Measurements from ENCODE around the gene RPGR.

The RPGR gene

DNA sequence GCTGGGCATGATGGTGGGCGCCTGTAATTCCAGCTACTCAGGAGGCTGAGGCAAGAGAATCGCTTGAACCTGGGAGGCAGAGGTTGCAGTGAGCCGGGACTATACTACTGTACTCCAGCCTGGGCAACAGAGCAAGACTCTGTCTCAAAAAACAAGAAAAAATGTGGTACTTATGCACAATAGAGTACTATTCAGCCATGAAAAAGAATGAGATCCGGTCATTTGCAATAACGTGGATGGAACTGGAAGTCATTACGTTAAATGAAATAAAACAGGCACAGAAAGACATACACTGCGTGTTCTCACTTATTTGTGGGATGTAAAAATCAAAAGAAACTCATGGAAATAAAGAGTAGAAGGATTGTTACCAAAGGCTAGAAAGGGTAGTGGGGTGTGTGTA lies 12.1 kb downstream of the RPGR start:
- no peak overlapping the region for H3K4me3 ChIP-seq (ENCODE audit: low read length)
- H3K36me3 ChIP-seq (ENCODE audit: control insufficient read depth, insufficient read depth, low read length), result no peaks in the 10 kb centered on the region
- H3K27me3 ChIP-seq (ENCODE audit: control insufficient read depth, insufficient read depth, low read length), result no peaks in the 10 kb centered on the region
- H3K9ac ChIP-seq (ENCODE audit: low read length), result no peak overlapping the region
- no peaks in the 10 kb centered on the region for H3K4me1 ChIP-seq (ENCODE audit: control insufficient read depth, insufficient read depth, low read length)
- no peaks in the 10 kb centered on the region for H3K9me3 ChIP-seq (ENCODE audit: control insufficient read depth, low read length)

DNA sequence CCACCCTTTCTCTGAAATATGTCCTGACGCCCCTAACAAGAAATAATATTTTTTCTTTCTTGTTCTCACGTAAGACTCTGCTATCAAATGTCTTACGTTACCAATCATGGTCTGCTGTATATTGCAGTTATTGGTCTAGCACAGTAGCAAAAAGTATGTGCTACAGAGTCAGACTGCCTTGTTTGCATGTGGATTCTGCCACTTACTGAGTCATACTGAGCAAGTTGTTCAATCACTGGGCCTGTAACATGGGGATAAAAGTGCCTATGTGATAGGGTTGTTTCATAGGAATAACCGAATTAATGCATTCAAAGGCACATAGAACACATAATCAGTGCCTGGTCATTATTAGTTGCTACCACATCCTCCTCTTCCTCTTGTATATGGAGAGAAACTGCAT lies 14.1 kb downstream of the RPGR start:
- Histone ChIP-seq H3K36me3 (ENCODE audit: control insufficient read depth, insufficient read depth, low read length) (no peaks in the 10 kb centered on the region), H3K4me1 (ENCODE audit: control insufficient read depth, insufficient read depth, low read length) (no peaks in the 10 kb centered on the region), H3K4me3 (ENCODE audit: low read length) (no peak overlapping the region), H3K9ac (ENCODE audit: low read length) (no peak overlapping the region), H3K9me3 (ENCODE audit: control insufficient read depth, low read length) (no peaks in the 10 kb centered on the region), H3K27me3 (ENCODE audit: control insufficient read depth, insufficient read depth, low read length) (no peaks in the 10 kb centered on the region)

DNA sequence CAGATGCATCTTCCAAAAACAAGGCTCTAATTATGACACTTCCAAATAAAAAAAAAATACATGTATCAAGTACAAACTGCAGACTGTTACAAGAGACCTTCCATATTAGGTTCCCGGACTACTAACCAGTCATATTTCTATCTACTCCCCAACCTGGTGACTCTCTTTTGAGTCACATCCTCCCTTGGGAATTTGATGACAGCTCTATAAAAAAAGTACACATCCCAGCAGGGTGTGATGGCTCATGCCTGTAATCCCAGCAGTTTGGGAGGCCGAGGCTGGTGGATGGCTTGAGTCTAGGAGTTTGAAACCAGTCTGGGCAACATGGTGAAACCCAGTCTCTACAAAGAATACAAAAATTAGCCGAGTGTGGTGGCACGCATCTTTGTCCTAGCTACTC lies 14.9 kb downstream of the RPGR start:
- H3K4me1 ChIP-seq (ENCODE audit: control insufficient read depth, insufficient read depth, low read length), result no peaks in the 10 kb centered on the region
- no peaks in the 10 kb centered on the region for H3K27me3 ChIP-seq (ENCODE audit: control insufficient read depth, insufficient read depth, low read length)
- no peak overlapping the region for H3K4me3 ChIP-seq (ENCODE audit: low read length)
- H3K9me3 ChIP-seq (ENCODE audit: control insufficient read depth, low read length), result no peaks in the 10 kb centered on the region
- H3K9ac ChIP-seq (ENCODE audit: low read length), result no peak overlapping the region
- no peaks in the 10 kb centered on the region for H3K36me3 ChIP-seq (ENCODE audit: control insufficient read depth, insufficient read depth, low read length)

- Histone ChIP-seq H3K27me3 (ENCODE audit: control insufficient read depth, insufficient read depth, low read length) (no peaks in the 10 kb centered on the region), H3K4me3 (ENCODE audit: low read length) (no peak overlapping the region), H3K9me3 (ENCODE audit: control insufficient read depth, low read length) (no peaks in the 10 kb centered on the region)
Observed at GRCh38 chrX:38311743-38312142, 15.6 kb downstream of the RPGR start.

DNA sequence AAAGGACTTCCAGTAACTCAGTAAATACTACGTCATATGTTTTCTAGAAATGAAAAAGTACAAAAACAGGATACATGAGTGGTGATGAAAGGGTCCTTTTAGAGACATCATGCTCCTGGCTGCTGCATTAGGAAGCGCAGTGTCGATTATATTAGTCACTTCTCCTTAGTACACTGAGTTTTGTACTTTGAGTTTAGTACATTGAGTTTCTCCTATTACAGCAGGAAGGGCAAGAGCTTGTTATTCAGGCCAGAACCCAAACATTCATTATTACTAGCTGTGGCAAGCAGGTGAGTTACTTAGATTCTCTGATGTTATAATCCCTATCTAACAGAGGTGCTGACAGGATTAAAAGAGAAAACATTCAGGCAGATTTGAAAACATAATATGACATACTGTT lies 21.3 kb downstream of the RPGR start:
- no peaks in the 10 kb centered on the region for H3K27me3 ChIP-seq (ENCODE audit: control insufficient read depth, insufficient read depth, low read length)
- H3K4me3 ChIP-seq (ENCODE audit: low read length), result no peak overlapping the region
- no peaks in the 10 kb centered on the region for H3K36me3 ChIP-seq (ENCODE audit: control insufficient read depth, insufficient read depth, low read length)
- no peak overlapping the region for H3K9ac ChIP-seq (ENCODE audit: low read length)
- no peaks in the 10 kb centered on the region for H3K9me3 ChIP-seq (ENCODE audit: control insufficient read depth, low read length)
- no peaks in the 10 kb centered on the region for H3K4me1 ChIP-seq (ENCODE audit: control insufficient read depth, insufficient read depth, low read length)

More at GRCh38 chrX:38311743-38312142, 15.6 kb downstream of the RPGR start:
- H3K9ac ChIP-seq (ENCODE audit: low read length), result no peak overlapping the region
- H3K36me3 ChIP-seq (ENCODE audit: control insufficient read depth, insufficient read depth, low read length), result no peaks in the 10 kb centered on the region
- no peaks in the 10 kb centered on the region for H3K4me1 ChIP-seq (ENCODE audit: control insufficient read depth, insufficient read depth, low read length)

DNA sequence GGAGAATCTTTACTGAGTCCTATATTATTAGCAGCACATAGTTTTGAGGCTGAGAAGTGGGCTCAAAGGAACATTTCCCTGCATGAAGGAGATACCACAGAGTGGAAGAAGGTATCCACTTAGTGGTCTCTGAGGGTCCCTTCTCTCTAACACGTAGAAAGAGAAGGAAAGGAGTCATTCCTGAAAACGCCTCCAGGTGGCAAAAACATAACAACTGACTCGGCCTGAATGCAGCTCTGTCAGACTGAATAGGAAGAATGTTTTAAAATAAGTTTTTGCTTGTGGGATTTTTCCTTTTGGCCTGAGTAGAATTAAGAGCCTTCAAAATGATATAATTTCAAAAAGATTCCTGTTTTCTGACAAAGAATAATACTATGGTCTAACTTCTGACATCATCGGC lies 23.3 kb downstream of the RPGR start:
- Histone ChIP-seq H3K36me3 (ENCODE audit: control insufficient read depth, insufficient read depth, low read length) (no peaks in the 10 kb centered on the region), H3K9me3 (ENCODE audit: control insufficient read depth, low read length) (no peaks in the 10 kb centered on the region), H3K4me3 (ENCODE audit: low read length) (no peak overlapping the region), H3K9ac (ENCODE audit: low read length) (no peak overlapping the region), H3K4me1 (ENCODE audit: control insufficient read depth, insufficient read depth, low read length) (no peaks in the 10 kb centered on the region), H3K27me3 (ENCODE audit: control insufficient read depth, insufficient read depth, low read length) (no peaks in the 10 kb centered on the region)

GRCh38 chrX:38293741-38294140 lies 33.6 kb downstream of the RPGR start:
- H3K9me3 ChIP-seq (ENCODE audit: control insufficient read depth, low read length), result no peaks in the 10 kb centered on the region
- H3K9ac ChIP-seq (ENCODE audit: low read length), result no peak overlapping the region
- H3K27me3 ChIP-seq (ENCODE audit: control insufficient read depth, insufficient read depth, low read length), result no peaks in the 10 kb centered on the region
- no peak overlapping the region for H3K4me3 ChIP-seq (ENCODE audit: low read length)
- H3K4me1 ChIP-seq (ENCODE audit: control insufficient read depth, insufficient read depth, low read length), result no peaks in the 10 kb centered on the region
- no peaks in the 10 kb centered on the region for H3K36me3 ChIP-seq (ENCODE audit: control insufficient read depth, insufficient read depth, low read length)

DNA sequence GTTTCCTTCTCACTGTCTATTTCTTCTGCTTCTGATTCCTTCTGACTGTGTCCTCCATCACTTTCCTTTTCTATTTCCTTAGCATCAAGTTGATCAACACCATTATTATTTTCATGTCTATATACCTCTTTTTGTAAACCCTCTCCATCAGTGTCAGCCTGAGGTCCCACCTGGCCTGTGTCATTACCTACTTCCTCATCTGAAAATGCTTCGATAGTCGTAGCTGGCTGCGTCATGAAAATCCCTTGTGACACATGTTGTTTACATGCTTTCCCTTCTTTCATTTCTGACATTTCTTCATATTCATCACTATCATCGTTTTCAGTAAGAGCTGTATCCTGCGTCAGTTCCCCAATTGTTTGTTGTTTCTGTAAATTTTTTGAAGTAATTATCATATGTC lies 39.6 kb downstream of the RPGR start:
- Histone ChIP-seq H3K4me1 (ENCODE audit: control insufficient read depth, insufficient read depth, low read length) (no peaks in the 10 kb centered on the region), H3K27me3 (ENCODE audit: control insufficient read depth, insufficient read depth, low read length) (no peaks in the 10 kb centered on the region), H3K4me3 (ENCODE audit: low read length) (no peak overlapping the region), H3K9me3 (ENCODE audit: control insufficient read depth, low read length) (no peaks in the 10 kb centered on the region), H3K36me3 (ENCODE audit: control insufficient read depth, insufficient read depth, low read length) (no peaks in the 10 kb centered on the region), H3K9ac (ENCODE audit: low read length) (no peak overlapping the region)

DNA sequence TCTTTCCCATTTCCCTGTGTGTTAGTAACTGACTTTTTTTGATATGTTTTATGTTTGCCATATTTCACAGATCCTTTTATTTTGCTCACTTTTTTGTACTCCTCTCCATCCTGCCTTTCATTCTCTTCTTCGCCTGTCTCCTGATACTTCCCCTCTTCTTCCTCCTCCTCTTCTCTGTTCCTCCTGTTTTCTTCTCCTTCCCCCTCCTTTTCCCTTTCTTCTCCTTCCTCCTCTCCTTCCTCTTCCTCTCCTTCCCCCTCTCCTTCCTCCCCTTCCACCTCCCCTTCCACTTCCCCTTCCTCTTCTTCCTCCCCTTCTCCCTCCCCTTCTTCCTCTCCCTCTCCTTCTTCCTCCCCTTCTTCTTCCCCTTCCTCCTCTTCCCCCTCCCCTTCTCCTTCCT lies 41.7 kb downstream of the RPGR start:
- H3K9me3 ChIP-seq (ENCODE audit: control insufficient read depth, low read length), result no peaks in the 10 kb centered on the region
- H3K27me3 ChIP-seq (ENCODE audit: control insufficient read depth, insufficient read depth, low read length), result no peaks in the 10 kb centered on the region
- H3K36me3 ChIP-seq (ENCODE audit: control insufficient read depth, insufficient read depth, low read length), result no peaks in the 10 kb centered on the region

DNA sequence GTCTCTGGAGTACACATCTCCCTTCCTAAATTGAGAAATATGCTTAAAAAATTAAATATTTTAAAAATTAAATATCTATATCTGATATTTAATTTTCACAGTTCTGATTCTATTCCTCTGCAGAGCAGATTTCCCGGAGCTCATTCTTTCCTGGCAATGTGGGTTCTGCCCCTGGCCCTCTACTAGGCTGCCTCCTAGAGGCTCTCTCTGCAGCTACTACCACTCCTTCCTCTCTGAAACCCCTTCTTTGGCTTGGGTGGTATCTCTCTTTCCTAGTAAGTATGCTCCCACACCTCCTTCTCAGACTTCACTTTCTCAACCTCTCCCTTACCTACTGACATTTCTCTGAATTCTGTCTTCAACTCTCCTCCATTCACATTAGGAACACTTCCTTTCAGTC lies 45.3 kb downstream of the RPGR start:
- Histone ChIP-seq H3K4me3 (ENCODE audit: low read length) (no peak overlapping the region), H3K9me3 (ENCODE audit: control insufficient read depth, low read length) (no peaks in the 10 kb centered on the region), H3K36me3 (ENCODE audit: control insufficient read depth, insufficient read depth, low read length) (no peaks in the 10 kb centered on the region), H3K9ac (ENCODE audit: low read length) (no peak overlapping the region), H3K27me3 (ENCODE audit: control insufficient read depth, insufficient read depth, low read length) (no peaks in the 10 kb centered on the region), H3K4me1 (ENCODE audit: control insufficient read depth, insufficient read depth, low read length) (peaks cover 4% of the 10 kb centered on the region)

More for the DNA sequence above, 41.7 kb downstream of the RPGR start:
- no peak overlapping the region for H3K4me3 ChIP-seq (ENCODE audit: low read length)
- no peaks in the 10 kb centered on the region for H3K4me1 ChIP-seq (ENCODE audit: control insufficient read depth, insufficient read depth, low read length)
- no peak overlapping the region for H3K9ac ChIP-seq (ENCODE audit: low read length)

GRCh38 chrX:38279188-38279587 lies 48.1 kb downstream of the RPGR start:
- no peaks in the 10 kb centered on the region for H3K27me3 ChIP-seq (ENCODE audit: control insufficient read depth, insufficient read depth, low read length)
- H3K9ac ChIP-seq (ENCODE audit: low read length), result no peak overlapping the region
- no peaks in the 10 kb centered on the region for H3K9me3 ChIP-seq (ENCODE audit: control insufficient read depth, low read length)
- peaks cover 4% of the 10 kb centered on the region for H3K4me1 ChIP-seq (ENCODE audit: control insufficient read depth, insufficient read depth, low read length)
- H3K36me3 ChIP-seq (ENCODE audit: control insufficient read depth, insufficient read depth, low read length), result no peaks in the 10 kb centered on the region
- H3K4me3 ChIP-seq (ENCODE audit: low read length), result no peak overlapping the region

DNA sequence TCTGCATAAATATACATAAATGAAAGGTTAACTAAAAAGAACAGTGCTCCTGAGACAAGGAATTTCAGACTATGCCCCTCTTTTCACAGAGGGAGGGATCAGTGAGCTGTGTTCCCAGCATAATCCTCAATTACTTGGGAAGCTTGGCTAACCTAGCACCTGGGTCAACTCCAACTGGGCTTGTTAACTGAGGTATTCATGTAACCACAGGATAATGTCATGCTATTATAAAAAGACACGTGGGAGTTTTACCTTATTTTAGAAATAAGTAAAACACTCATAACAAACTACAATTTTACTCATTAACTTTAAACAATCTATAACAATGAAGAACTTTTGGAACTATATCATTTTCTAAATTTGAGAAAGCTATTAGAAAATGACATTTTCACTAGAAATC lies 48.6 kb downstream of the RPGR start:
- Histone ChIP-seq H3K4me1 (ENCODE audit: control insufficient read depth, insufficient read depth, low read length) (peaks cover 4% of the 10 kb centered on the region), H3K9me3 (ENCODE audit: control insufficient read depth, low read length) (no peaks in the 10 kb centered on the region), H3K36me3 (ENCODE audit: control insufficient read depth, insufficient read depth, low read length) (no peaks in the 10 kb centered on the region), H3K27me3 (ENCODE audit: control insufficient read depth, insufficient read depth, low read length) (no peaks in the 10 kb centered on the region), H3K9ac (ENCODE audit: low read length) (no peak overlapping the region), H3K4me3 (ENCODE audit: low read length) (no peak overlapping the region)

GRCh38 chrX:38277802-38278201 lies 49.5 kb downstream of the RPGR start:
- Histone ChIP-seq H3K9ac (ENCODE audit: low read length) (no peak overlapping the region), H3K4me3 (ENCODE audit: low read length) (no peak overlapping the region), H3K27me3 (ENCODE audit: control insufficient read depth, insufficient read depth, low read length) (no peaks in the 10 kb centered on the region), H3K36me3 (ENCODE audit: control insufficient read depth, insufficient read depth, low read length) (no peaks in the 10 kb centered on the region), H3K9me3 (ENCODE audit: control insufficient read depth, low read length) (no peaks in the 10 kb centered on the region), H3K4me1 (ENCODE audit: control insufficient read depth, insufficient read depth, low read length) (peaks cover 4% of the 10 kb centered on the region)

Measured in mucosa of stomach (tissue), 1 donor.